Activated CD4-positive, alpha-beta T cell treated with anti-CD3 and anti-CD28 coated beads for 4 hours (primary cell): ENCODE measurements around the gene AFG3L2.

Experiments used
- DNase-seq, 2 donors: peaks; one replicate each; pipeline ENCODE4 v3.0.0-alpha.2; 2020

The AFG3L2 gene

DNA sequence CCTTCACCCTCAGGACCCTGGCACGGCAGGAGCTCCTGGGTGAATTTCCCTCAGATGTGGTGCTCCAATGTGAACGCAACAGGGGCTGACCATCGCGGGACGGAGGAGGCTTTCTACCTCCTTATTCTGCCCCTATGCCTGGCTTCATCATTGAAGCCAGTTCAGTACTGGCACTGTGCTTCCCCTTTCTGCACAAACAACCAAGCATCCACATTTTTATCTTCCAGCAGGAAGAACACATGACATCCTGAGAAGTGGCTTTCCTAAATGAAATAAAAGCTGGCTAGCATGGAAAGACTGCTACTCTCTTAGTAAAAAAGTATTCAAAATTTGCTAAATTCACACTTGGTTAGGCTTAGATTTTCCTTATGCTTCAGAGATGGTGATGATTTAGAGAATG lies 24.8 kb downstream of the AFG3L2 start:
- no peak for DNase-seq

DNA sequence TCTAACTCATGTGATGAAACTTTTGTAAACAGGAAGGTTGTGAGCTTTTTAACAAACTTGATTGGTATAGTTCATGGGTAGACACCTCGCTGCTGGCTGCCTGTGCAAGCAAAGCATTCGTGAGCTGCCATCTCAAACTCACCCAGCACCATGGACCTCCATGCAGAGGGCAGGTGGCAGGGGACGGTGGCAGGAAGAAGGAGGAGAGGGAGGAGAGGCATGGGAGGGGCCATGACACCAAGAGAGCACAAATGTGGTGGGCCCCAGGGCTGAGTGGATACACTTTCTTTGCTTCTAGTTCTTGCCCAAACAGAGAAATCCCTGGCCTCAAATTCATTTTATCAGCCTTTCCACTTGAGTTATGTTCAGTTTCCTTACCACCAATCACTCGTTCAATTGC lies 29.1 kb downstream of the AFG3L2 start:
- no peak for DNase-seq

DNA sequence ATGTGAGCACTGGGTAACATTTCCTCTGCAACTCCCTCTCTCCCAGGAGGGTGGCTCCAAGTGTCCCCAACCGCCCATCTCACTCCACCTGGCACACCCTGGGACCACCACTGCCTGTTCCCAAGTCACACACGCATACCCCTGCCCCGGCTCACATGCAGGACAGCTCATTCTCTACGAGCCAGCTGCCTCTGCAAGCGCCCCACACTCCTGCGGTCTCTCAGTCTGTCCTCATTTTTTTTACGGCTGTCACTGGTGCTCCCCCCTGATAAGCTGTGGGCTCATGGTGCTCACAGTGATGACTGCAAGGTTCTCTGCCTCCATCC lies 30.8 kb downstream of the AFG3L2 start:
- DNase-seq, result no peak

DNA sequence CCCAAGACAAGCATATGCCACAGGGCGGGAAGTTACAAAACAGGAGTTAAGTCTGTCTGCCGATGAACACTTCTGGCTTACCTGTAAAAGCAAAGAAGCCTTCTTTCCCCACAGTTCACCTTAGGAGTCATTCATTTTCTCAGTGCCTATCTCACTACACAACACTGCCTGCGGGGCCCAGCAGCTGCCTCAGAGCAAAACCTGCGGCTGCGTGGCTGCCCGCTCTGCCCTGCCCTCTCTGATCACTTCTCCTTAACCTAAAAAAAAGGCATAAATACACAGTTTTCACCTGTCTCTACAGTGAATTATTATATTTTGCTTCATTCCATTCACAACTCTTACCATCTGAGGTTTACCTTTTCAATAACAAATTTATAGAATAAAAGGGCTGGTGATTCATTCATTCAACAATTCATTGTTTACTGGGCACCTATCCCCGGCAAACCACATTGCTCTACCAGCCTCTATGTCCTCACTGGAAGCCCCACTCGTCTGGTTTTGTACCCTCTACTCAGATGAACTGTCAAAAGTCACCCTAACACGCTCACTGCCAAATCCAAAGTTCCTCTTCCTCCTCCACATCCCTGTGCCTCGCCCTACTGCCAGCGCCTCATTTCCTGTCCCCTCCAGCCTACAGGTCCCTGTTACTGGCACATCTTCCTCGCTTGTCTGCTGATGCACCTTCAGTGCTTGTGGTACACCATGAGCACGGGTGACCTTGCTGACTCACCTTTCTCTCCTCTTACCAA lies 31.4 kb downstream of the AFG3L2 start:
- no peak for DNase-seq

DNA sequence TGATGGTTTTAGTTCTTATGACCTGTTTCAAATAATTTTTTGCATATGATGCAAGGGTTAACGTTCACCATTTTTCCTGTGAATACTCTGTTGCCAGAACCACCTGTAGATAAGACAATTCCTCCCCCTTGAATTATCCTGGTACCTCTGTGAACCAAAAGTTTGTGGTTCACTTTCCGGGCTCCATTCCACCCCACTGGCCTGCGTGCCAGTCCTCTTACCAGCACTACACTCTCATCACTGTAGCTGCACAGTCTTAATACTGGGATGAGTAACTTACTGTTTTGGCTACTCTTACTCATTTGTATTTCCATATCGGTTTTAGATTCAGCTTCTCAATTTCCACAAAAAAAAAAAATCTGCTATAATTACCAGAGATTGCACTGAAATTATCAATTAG lies 34.4 kb downstream of the AFG3L2 start:
- no peak for DNase-seq

DNA sequence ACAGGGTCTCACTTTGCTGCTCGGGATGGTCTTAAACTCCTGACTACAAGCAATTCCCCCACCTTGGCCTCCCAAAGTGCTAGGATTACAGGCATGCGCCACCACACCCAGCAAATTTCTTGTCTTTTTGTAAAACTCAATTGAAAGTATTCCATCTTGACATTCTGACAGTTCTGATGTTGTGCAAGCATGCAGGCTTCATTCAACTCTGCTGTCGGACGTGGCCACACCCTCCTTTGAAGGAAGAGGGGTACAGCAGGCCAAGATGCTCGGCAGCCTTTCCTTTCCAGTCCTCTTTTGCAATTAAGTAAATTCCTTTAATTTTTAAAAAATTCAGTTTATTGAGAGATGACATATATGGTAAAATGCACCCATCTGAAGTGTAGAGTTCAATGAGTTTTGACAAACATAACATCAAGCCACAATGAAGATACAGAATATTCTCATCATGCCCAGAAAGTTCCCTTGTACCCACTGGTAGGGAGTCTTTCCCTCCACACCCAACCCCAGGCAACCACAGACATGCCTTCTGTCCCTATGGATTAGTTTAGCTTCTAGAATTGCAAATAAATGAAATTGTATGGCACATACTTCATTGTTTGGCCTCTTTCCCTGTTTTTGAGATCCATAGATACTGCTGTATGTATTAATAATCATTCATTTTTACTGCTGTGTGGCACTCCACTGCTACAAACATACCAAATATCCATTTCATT lies 35.9 kb downstream of the AFG3L2 start:
- no peak for DNase-seq

DNA sequence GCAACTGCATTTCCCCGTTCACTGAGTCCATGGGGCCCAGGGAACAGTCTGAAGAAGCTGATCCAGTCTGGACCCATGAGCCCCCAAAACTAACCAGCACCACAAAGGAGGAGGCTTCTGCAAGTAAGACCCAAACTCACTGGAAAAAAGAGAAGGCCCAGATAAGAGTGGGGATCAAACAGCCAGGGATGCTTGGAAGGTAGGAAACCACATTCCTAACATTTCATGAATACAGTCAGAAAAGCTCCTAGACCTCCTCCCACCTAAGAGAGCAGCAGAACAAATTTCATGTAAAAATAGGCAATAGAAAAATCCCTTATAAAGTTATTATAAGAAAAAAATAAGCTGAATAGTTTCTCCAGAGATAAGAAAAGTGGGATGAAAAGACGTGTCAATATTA lies 38.6 kb downstream of the AFG3L2 start:
- no peak for DNase-seq

DNA sequence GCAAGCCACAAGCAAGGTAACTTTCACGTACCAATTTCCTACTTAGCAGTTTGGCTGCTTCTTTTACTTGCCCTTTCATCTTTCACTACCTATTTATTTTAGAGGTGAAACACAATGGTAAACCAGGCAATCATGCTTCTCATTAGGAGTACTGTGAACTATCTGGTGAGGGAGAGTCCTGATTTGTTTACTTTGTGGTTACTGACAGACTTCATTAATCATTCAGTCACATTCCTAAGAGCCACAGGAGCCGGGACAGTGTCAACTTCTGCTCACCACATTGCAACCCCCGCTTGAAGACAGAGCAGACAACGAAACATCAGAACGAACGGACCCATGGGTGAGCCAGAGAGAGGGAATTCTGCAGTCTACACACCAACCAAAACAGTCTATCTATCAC lies 40.1 kb downstream of the AFG3L2 start:
- DNase-seq, result no peak

DNA sequence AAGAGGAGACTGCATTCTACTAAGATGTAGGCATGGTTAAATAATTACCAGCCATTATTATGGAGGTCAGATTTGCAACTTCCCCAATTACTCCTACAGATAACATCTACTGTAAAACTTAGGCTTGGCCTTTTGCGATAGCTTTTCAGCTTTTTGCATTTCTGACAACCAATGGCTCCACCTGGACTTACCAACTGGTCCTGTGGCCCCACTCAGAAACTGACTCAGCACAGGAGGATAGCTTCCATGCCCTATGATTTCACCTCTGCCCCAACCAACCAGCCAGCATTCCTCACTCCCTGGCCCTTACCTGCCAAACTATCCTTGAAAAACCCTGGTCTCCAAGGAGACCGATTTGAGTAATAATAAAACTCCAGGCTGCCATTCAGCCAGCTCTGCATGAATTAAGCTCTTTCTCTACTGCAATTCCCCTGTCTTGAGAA lies 40.8 kb downstream of the AFG3L2 start:
- no peak for DNase-seq

DNA sequence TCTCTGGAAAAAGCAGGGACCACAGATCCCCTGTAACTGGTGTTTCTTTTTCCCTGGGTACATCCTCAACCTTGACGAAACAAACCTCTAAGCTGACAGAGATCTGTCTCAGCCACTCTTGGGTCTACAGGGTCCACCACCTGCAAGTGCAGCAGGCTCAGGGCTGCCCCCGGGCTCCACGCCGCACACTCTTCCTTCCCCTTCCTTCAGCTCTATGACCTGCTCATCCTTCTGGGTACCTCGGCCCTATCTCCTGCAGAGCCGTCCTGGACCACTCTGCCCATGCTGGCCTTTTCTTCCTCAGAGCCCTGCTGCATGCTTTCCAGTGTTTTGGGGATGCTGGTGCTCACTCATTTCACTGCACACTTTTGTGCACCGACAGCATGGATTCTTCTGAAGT lies 41.5 kb downstream of the AFG3L2 start:
- no peak for DNase-seq

DNA sequence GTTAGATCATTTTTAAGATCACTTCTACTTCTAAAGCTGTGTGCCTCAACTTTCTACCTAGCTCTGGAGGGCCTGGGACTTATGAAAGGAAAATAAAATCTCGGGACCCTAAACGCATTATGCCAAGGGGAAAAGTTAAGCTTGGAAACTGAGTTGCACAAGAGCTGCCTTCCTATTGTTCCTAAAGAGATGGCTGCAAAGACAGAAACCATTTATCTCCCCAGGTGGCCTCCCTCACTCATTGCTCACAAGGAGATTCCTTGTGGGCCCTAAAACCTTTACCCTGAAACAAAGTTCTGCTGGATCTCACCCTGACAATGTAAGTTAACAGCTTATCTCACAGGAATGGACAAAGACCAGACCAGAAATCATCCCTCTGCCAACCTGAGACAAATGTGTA lies 42.2 kb downstream of the AFG3L2 start:
- no peak for DNase-seq

DNA sequence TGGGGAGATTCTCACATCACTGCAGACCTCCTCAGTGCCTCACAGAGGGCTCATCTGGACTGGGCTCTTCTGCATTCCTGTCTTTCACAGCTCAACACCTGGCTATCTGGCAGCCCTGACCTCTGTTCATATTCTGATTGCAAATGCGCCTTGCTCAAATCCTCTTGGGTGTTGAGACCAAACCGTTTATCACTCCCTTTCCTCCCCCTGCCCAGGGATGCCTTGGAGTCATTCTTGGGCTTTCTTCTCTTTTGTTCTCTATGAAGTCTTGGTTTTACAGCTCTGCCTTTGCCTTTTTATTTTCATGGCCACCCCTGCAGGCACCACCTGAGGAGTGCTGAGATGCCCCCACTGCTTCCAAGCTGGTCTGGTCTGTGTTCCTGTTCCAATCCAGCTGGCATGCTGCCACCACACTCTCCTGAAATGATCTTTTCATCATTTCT lies 42.6 kb downstream of the AFG3L2 start:
- DNase-seq, result no peak

DNA sequence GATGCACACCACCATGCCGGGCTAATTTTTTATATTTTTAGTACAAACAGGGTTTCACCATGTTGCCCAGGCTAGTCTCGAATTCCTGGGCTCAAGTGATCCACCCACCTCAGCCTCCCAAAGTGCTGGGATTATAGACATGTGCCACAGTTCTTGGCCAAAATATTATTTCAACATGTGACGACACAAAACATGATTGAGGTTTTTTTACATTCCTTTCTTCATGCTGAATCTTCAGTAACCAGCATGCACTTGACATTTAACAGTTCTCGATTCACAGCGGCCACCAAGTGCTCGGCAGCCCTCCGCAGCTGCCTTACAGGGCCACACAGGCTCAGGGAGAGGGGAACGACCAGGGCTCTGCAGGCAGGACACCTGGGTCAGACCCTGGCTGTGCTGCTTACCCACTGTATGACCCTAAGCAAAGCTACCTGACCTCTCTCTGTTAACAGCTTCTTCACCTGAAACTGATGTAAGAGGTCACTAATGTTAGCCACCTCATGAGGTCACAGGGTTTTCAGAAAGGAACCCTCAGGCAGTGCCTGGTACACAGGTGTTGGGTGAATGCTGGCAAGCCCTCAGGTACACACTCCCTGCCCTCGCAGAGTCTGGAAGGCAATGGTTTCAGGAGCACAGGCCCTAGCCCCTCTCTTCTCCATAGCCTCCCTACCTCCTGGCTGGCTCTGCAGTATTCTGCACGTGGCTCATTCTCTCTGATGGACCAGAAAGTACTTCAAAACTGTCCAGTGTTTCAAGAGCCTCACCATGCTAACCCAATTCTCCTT lies 43.3 kb downstream of the AFG3L2 start:
- no peak for DNase-seq

DNA sequence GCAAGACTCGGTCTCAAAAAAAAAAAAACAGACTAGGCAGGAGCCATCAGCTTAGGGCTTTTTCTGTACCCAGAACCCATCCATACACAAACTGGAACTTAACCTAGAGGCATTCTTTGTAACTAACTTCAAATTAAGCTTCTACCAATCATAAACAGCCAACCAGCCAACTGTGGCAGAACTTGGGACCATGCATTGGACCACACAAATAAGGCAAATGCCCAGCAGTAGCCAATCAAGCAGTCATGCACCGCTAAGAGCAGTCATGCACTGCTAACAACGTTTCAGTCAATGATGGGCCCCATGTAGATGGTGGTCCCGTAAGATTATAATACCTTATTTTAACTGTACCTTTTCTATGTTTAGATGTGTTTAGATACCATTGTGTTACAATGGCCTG lies 46.3 kb downstream of the AFG3L2 start:
- no peak for DNase-seq

DNA sequence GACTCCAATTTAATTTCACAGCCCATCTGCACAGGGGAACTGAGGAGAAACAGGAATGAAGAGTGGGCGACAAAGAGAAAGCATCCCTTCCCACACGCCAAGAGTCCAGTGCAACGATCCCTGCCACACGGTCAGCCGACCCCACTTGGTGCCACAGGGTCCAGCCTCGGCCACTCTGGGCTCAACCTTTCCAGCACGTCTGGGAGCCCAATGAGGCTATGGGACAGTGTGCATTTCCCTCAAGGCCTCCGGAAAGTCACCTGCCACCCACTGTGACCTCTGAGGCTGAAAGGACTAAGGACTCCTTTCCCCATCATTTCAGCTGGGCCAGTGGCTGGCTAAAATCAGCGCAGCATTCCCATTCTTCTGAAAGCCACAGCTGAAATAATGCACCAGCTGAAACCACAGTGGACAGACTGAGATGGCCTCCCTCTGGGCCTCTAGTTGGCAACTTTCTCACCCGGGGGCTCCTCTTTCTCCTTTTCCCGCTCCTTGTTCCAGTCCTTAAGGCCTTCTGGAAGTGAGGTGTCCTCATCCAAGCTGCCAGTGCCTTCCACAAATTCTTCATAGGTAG lies 47.8 kb downstream of the AFG3L2 start:
- no peak for DNase-seq

DNA sequence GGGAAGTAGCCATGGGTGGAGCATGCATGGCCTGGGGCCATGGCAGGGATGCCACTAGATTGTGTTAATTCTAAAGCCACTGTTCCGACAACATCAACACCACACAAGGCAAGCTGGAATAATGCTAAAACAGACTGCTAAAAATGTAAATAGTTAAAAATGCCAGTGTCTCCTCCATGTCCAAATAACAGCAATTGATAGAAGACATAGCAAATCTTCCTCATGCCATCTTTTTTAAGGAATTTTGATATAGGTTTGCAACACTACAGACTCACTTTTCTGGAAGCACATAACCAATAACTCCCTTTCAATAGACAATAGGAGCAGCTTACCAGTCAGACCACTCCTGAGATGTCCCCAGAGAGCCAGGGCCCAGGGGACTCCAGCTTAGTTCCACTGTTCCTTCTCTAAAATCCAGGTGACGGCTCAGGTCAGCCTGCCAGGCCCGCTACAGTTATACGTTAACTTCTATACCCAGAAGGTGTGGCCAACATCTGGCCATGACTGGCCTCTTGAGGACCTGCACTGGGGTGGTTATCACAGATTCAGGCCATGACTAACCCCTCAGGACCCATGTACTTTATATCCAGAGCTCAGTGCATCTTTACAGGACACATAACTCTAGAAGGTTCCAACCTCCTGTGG lies 48.7 kb downstream of the AFG3L2 start:
- DNase-seq, result no peak

DNA sequence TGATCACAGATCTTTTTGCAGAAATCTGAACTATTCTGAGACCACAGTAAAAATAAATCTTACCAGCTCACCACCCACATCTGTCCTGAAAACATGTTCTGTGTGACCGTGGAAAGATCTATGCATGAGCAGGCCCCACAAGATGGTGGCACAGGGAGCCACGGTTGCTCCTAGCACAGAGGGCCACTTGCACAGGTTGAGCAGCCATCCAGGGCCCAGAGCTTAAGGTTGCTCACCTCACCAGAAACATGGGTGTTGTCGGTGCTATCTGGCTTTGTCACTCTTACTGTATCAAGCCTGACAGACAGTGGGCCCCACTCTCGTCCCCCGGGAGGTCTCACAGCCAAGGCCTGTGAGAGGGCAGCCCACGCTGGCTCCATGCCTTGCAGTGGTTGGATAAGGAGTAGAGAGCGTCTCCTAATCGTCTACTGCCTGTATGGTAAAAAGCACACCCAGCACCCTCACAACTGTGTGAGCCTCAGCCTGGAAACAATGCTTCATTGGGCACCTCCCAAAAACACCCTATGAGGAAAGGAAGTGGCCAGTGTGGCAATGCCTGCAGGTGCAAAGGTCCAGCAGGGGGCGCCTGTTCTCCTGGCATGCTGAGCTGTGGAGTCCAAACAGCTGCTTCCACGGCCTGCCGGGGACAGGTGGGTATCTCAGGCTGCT lies 49.4 kb downstream of the AFG3L2 start:
- DNase-seq, result peak; percentile 70 to 71

DNA sequence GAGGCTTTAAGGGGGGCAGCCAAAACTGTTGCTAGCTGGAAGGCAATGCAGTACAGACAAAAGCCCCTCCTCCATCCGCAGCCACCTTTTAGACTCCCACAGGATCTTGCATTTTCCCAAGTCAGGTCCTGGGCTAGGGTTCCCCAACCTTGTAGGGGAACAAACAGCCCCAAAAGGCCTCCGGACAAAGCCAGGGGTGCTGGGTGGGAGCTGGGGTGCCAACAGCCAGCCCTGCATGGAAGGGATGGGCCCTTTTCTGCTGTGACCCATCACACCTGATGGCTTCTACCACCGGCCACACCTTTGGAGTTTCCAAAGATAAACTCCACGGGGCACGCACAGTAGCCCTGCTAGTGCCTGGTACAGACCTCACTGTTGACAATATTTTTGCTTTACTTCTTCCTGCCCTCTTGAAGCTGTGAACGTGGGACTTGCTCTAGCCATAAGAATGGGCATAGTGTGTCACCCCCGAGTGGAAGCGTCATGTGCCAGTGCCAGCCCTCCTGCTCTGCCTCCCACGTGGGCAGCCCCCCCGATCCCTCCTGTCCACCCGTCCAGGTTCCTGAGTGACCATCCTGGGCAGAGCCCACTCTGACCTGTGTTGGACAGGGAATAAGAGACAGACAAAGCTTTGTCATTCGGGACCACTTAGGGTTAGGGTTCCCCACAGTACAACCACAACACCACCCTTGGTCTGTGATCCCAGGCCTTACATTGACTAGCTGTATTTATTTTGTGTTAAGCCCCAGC lies 50.1 kb downstream of the AFG3L2 start:
- DNase-seq, result no peak

DNA sequence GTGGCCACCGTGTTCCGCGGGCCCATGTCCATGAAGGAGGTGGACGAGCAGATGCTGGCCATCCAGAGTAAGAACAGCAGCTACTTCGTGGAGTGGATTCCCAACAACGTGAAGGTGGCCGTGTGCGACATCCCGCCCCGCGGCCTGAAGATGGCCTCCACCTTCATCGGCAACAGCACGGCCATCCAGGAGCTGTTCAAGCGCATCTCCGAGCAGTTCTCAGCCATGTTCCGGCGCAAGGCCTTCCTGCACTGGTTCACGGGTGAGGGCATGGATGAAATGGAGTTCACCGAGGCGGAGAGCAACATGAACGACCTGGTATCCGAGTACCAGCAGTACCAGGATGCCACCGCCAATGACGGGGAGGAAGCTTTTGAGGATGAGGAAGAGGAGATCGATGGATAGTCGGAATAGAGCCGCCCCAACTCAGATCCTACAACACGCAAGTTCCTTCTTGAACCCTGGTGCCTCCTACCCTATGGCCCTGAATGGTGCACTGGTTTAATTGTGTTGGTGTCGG lies 51.2 kb downstream of the AFG3L2 start:
- no peak for DNase-seq

DNA sequence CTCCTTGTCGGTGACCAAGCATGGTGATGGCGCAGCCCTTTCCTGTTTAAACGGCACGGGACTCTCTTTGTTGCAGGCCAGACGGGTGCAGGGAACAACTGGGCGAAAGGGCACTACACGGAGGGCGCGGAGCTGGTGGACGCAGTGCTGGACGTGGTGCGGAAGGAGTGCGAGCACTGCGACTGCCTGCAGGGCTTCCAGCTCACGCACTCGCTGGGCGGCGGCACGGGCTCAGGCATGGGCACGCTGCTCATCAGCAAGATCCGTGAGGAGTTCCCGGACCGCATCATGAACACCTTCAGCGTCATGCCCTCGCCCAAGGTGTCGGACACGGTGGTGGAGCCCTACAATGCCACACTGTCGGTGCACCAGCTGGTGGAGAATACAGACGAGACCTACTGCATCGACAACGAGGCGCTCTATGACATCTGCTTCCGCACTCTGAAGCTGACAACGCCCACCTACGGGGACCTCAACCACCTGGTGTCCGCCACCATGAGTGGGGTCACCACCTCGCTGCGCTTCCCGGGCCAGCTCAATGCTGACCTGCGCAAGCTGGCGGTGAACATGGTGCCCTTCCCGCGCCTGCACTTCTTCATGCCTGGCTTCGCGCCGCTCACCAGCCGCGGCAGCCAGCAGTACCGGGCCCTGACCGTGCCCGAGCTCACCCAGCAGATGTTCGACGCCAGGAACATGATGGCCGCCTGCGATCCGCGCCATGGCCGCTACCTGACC lies 51.9 kb downstream of the AFG3L2 start:
- no peak for DNase-seq

DNA sequence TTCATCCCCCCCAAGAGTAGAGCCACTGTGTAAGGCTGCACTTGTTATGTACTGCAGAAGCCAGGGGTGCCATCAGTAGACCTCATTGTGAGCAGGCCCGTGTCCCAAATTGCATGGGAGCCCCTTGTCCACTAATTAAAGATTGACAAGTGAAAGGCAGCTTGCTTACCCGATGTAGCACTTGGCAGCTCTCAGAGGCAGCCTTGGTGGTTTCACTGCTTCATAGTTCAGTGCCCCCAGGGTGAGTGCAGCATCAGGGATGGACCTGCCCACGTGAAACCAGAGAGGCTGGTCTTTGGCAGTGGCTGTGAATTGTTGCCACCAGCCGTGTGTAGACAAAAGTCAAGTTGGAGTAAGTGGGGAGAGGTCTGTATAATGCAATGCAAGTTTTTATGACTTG lies 55.7 kb downstream of the AFG3L2 start:
- no peak for DNase-seq
